Stimulated activated CD4-positive, alpha-beta T cell treated with anti-CD3 and anti-CD28 coated beads, Interleukin-2, amount 100 ng/mL, for 24 hours (primary cell): ENCODE data around the gene PIP5K1A.

ENCODE experiments used
- DNase-seq, 2 donors: peaks; one replicate each; pipeline ENCODE4 v3.0.0-alpha.2; 2020

PIP5K1A gene

DNA sequence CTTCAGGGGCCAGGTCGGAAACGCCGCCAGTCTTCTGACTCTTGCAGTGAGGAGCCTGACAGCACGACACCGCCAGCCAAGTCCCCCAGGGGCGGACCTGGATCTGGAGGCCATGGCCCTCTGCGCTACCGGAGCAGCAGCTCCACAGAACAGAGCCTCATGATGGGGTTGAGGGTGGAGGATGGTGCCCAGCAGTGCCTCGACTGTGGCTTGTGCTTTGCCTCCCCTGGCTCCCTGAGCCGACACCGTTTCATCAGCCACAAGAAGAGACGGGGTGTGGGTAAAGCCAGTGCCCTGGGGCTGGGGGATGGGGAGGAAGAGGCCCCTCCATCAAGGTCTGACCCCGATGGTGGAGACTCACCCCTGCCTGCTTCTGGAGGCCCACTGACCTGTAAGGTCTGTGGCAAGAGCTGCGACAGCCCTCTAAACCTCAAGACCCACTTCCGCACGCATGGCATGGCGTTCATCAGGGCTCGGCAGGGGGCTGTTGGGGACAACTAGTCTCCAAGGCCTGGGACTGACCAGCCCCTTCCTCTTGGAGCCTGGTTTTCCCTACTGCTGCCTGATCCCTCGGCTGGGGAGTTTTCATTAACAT, 92.5 kb downstream of the PIP5K1A start:
- no peak for DNase-seq

DNA sequence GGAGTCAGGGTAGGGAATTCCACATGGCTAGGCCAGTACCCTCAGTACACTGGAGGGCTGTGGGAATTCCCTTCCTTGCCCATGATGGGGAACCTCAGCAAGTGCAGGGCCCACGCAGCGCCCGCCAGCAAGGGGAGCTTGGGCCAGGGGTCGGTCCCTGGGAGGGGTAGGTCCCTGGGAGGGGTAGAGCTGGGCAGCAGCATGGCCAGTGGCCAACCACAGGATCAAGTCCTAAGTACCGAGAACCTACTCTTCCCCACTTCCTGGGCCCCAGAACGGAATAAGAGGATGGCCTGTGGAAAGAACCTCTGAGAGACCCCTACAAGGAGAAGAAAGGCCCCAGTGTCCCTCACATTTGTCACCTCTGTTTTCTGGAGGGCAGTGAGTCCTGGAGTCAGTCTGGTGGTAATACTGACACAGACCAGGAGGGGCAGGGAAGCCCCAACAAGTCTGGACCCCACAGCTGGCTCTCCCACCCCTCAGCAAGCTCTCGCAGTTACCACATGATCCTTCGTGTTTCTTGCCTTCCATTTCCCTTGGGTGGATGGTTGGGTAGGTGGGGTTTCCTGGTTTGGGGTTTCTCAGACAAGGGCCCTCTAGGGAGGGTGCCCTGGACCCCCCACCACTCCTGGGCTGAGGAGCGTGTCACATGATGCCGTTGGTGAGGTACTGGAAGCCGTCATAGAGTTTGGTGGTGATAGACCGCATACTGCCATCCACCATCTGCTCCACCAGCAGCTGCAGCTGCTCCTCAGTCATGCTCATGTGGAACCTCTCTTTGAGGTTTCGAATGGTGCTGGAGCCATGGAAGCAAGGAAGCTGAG, 94.1 kb downstream of the PIP5K1A start:
- no peak for DNase-seq

- DNase-seq, result no peak
These were observed 94.7 kb downstream of the PIP5K1A start for GRCh38 chr1:151293093-151293492.

GRCh38 chr1:151294742-151295462, 96.5 kb downstream of the PIP5K1A start:
- no peak for DNase-seq
